PC-9 (cell line): Measurements from ENCODE around the gene TTR. TPM values are rescaled to one million over a fixed set of nuclear protein-coding genes. Genes with fewer than 3 reads are reported as not detected.

Experiments used
- BruUV-seq: library from RNA; stranded (reverse); fragments of 400-500 nt; replicated peaks from 2 replicates; lab custom pipeline; 2021; lab: Mats Ljungman, UMichigan
- CTCF ChIA-PET: fragments of 300-600 bp; sonication (Branson Sonifier 250); formaldehyde crosslinking; loops from one replicate; lab custom pipeline; 2022; ENCODE audit warnings: antibody characterized with exemption; lab: Charles Lee
- POLR2A ChIA-PET: fragments of 300-600 bp; sonication (Branson Sonifier 250); formaldehyde crosslinking; loops from one replicate; lab custom pipeline; 2022; ENCODE audit warnings: antibody characterized with exemption; ENCODE audit not compliant: unreplicated experiment; lab: Charles Lee
- DNase-seq, 2 experiments: peaks; one replicate each; pipeline versions ENCODE4 v3.0.0 to v3.0.0-alpha.2; 2015 to 2022; ENCODE audit warnings: mixed read lengths in 1 of 2
- H2AFZ ChIP-seq: fragments of 200-600 bp; sonication (generic); 2 replicates; pipeline ENCODE4 v1.8.1; 2017; ENCODE audit warnings: antibody characterized with exemption
- H3F3A ChIP-seq: fragments of 200-600 bp; sonication (generic); 2 replicates; pipeline ENCODE4 v1.8.1; 2017; ENCODE audit warnings: antibody characterized with exemption, mild to moderate bottlenecking, low read depth; ENCODE audit not compliant: insufficient read depth
- H3K27ac ChIP-seq: fragments of 200-600 bp; sonication (generic); 2 replicates; pipeline ENCODE4 v1.6.1; 2016; ENCODE audit warnings: mixed run types
- H3K27me3 ChIP-seq: fragments of 200-600 bp; sonication (generic); 2 replicates; pipeline ENCODE4 v1.6.1; 2016; ENCODE audit warnings: low read depth, mixed run types; ENCODE audit not compliant: insufficient read depth
- H3K36me3 ChIP-seq: fragments of 200-600 bp; sonication (generic); 2 replicates; pipeline ENCODE4 v1.6.1; 2016; ENCODE audit warnings: low read depth, mixed run types
- H3K4me1 ChIP-seq: fragments of 200-600 bp; sonication (generic); replicated peaks from 2 replicates; pipeline ENCODE4 v1.6.1; 2016; ENCODE audit warnings: mixed run types; ENCODE audit not compliant: insufficient read depth
- H3K4me2 ChIP-seq: fragments of 200-600 bp; sonication (generic); 2 replicates; pipeline ENCODE4 v1.6.1; 2017; ENCODE audit warnings: mixed run types
- H3K4me3 ChIP-seq: fragments of 200-600 bp; sonication (generic); 2 replicates; pipeline ENCODE4 v1.6.1; 2016; ENCODE audit warnings: mixed run types
- H3K79me2 ChIP-seq: fragments of 200-600 bp; sonication (generic); 2 replicates; pipeline ENCODE4 v1.6.1; 2017; ENCODE audit warnings: low read depth, mixed run types
- H3K9me2 ChIP-seq: fragments of 200-600 bp; sonication (generic); 2 replicates; pipeline ENCODE4 v1.8.1; 2017; ENCODE audit warnings: mild to moderate bottlenecking; ENCODE audit not compliant: insufficient read depth
- H3K9me3 ChIP-seq: fragments of 200-600 bp; sonication (generic); 2 replicates; pipeline ENCODE4 v1.8.1; 2016; ENCODE audit warnings: low read depth; ENCODE audit not compliant: insufficient read depth
- H4K20me1 ChIP-seq: fragments of 200-600 bp; sonication (generic); 2 replicates; pipeline ENCODE4 v1.8.1; 2017; ENCODE audit not compliant: insufficient read depth
- CTCF ChIP-seq: fragments of 200-600 bp; sonication (generic); conservative IDR thresholded peaks from 2 replicates; pipeline ENCODE4 v1.6.1; 2017; ENCODE audit warnings: mixed run types, antibody characterized with exemption, mild to moderate bottlenecking, moderate library complexity
- EZH2 ChIP-seq: fragments of 200-600 bp; sonication (generic); IDR thresholded peaks from 2 replicates; pipeline ENCODE4 v1.8.0; 2017; ENCODE audit warnings: antibody characterized with exemption, low read depth
- intact Hi-C: fragments of 100-400 bp; cut with micrococcal nuclease; formaldehyde crosslinking; loops from one replicate; pipeline ENCODE4 v1.10.0; 2022; ENCODE audit not compliant: unreplicated experiment
- total RNA-seq: library from RNA; stranded (reverse); gene quantifications from 2 replicates; pipeline ENCODE4 v1.2.3, GENCODE V29; 2021

The TTR gene
- total RNA-seq, 1 experiment from 2014 or later, result not detected

DNA sequence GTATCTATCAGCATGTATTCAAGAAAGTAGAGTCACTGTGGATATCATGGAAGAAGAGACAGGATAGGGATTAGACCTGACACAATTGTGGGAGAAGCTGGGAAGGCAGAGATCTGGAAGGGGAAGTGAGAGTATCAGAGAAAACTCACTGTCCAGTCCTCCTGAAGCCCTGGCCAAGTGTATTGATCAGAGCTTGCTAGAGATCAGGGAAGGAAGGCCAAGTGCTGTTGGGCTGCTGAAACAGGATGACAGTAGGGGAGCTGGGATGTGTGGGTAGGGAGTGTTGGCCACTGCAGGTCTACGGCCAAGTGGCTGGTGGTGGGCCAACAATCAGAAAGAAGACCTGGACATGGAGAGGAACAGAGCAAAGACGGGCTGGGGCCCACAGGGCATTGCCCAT lies 26.3 kb upstream of the TTR start:
- H3F3A ChIP-seq, result no peaks in the 10 kb centered on the region
- H2AFZ ChIP-seq, result no peak overlapping the region
- H4K20me1 ChIP-seq, result no peaks in the 10 kb centered on the region
- H3K4me3 ChIP-seq, result no peak overlapping the region
- H3K36me3 ChIP-seq, result no peaks in the 10 kb centered on the region
- ChIA-PET POLR2A (no interaction called here), CTCF (no interaction called here)
- TF ChIP-seq CTCF (no peak), EZH2 (no peak)
- no peak for DNase-seq
- no TSS peak for BruUV-seq
- H3K79me2 ChIP-seq, result no peaks in the 10 kb centered on the region
- no peaks in the 10 kb centered on the region for H3K9me2 ChIP-seq
- no peak overlapping the region for H3K27ac ChIP-seq
- no peak overlapping the region for H3K4me2 ChIP-seq
- no peaks in the 10 kb centered on the region for H3K4me1 ChIP-seq
- intact Hi-C loops, result no loop called here
- H3K27me3 ChIP-seq, result no peaks in the 10 kb centered on the region
- H3K9me3 ChIP-seq, result no peaks in the 10 kb centered on the region

- Histone ChIP-seq H3K27ac (no peak overlapping the region), H3K4me2 (no peak overlapping the region), H3K9me3 (no peaks in the 10 kb centered on the region), H3K4me1 (no peaks in the 10 kb centered on the region), H3K36me3 (no peaks in the 10 kb centered on the region), H4K20me1 (no peaks in the 10 kb centered on the region), H3K27me3 (no peaks in the 10 kb centered on the region), H3K4me3 (no peak overlapping the region), H2AFZ (no peak overlapping the region), H3F3A (no peaks in the 10 kb centered on the region), H3K9me2 (no peaks in the 10 kb centered on the region), H3K79me2 (no peaks in the 10 kb centered on the region)
- CTCF ChIA-PET, result interaction anchor here (0.6 kb wide), 1 partner anchor 272 kb away, joined by 9 read pairs; no protein-coding TSS in a partner anchor
- DNase-seq, result no peak
- POLR2A ChIA-PET, result no interaction called here
- BruUV-seq, result no TSS peak
- no peak for TF ChIP-seq EZH2
- TF ChIP-seq CTCF, result no peak
- intact Hi-C loops, result no loop called here
Measured at GRCh38 chr18:31565782-31566512, 25.7 kb upstream of the TTR start.

- Histone ChIP-seq H3K79me2 (no peaks in the 10 kb centered on the region), H3F3A (no peaks in the 10 kb centered on the region), H3K4me1 (no peaks in the 10 kb centered on the region), H3K9me3 (no peaks in the 10 kb centered on the region), H3K27me3 (no peaks in the 10 kb centered on the region), H4K20me1 (no peaks in the 10 kb centered on the region), H3K36me3 (no peaks in the 10 kb centered on the region), H3K4me2 (no peak overlapping the region), H3K27ac (no peak overlapping the region), H2AFZ (no peak overlapping the region), H3K9me2 (no peaks in the 10 kb centered on the region), H3K4me3 (no peak overlapping the region)
- intact Hi-C loops, result no loop called here
- no peak for DNase-seq
- TF ChIP-seq EZH2 (no peak), CTCF (no peak)
- no TSS peak for BruUV-seq
- ChIA-PET POLR2A (no interaction called here), CTCF (interaction anchor here (0.6 kb wide), 1 partner anchor 271 kb away, joined by 9 read pairs; no protein-coding TSS in a partner anchor)
Measured at GRCh38 chr18:31566576-31567306, 24.9 kb upstream of the TTR start.
